ENCODE measurements around the gene TNRC6A.
A peak's percentile ranks its signal among the peaks of the same experiment; 100 is the strongest.
"Not testable (repeated sequence)": the region's sequence is repeated elsewhere in the genome, so short reads cannot be mapped to it uniquely, and the experiment has no call there.

Gene TNRC6A

GRCh38 chr16:24737391-24737871 is 8.0 kb downstream of the TNRC6A start:
- TF ChIP-seq CTCF (IDR thresholded peaks at IDR 0.05; ENCODE audit: low read depth, low read length, missing control alignments): no peak
- peak; percentile 13 for DNase-seq
- in situ Hi-C loops (cut with HindIII; ENCODE audit: low pct_ligation_motif_present, low sequenced_read_pairs): no loop called here
- H3K36me3 ChIP-seq (replicated peaks): no peaks in the 10 kb centered on the region
- H3K27me3 ChIP-seq (replicated peaks): no peaks in the 10 kb centered on the region
- peak overlapping the region; percentile 29 for H3K27ac ChIP-seq
- no peak overlapping the region for H3K4me3 ChIP-seq (ENCODE audit: low read depth, low read length)

GRCh38 chr16:24737916-24738594 is 8.6 kb downstream of the TNRC6A start:
- DNase-seq: no peak
- H3K27me3 ChIP-seq (replicated peaks): no peaks in the 10 kb centered on the region
- TF ChIP-seq CTCF (IDR thresholded peaks at IDR 0.05; ENCODE audit: low read depth, low read length, missing control alignments): no peak
- in situ Hi-C loops (cut with HindIII; ENCODE audit: low pct_ligation_motif_present, low sequenced_read_pairs): no loop called here
- H3K36me3 ChIP-seq (replicated peaks): no peaks in the 10 kb centered on the region
- H3K27ac ChIP-seq: peak overlapping the region; percentile 29
- H3K4me3 ChIP-seq (ENCODE audit: low read depth, low read length): no peak overlapping the region

GRCh38 chr16:24738895-24739294 is 9.4 kb downstream of the TNRC6A start:
- no peaks in the 10 kb centered on the region for H3K36me3 ChIP-seq (replicated peaks)
- H3K4me3 ChIP-seq (ENCODE audit: low read depth, low read length): no peak overlapping the region
- no peak for DNase-seq
- in situ Hi-C loops (cut with HindIII; ENCODE audit: low pct_ligation_motif_present, low sequenced_read_pairs): no loop called here
- no peak overlapping the region for H3K27ac ChIP-seq
- H3K27me3 ChIP-seq (replicated peaks): no peaks in the 10 kb centered on the region
- no peak for TF ChIP-seq CTCF (IDR thresholded peaks at IDR 0.05; ENCODE audit: low read depth, low read length, missing control alignments)

GRCh38 chr16:24741862-24742261 is 12.4 kb downstream of the TNRC6A start:
- H3K27me3 ChIP-seq (replicated peaks): no peaks in the 10 kb centered on the region
- H3K4me3 ChIP-seq (ENCODE audit: low read depth, low read length): no peak overlapping the region
- H3K27ac ChIP-seq: no peak overlapping the region
- no peaks in the 10 kb centered on the region for H3K36me3 ChIP-seq (replicated peaks)
- TF ChIP-seq CTCF (IDR thresholded peaks at IDR 0.05; ENCODE audit: low read depth, low read length, missing control alignments): no peak
- DNase-seq: no peak
- in situ Hi-C loops (cut with HindIII; ENCODE audit: low pct_ligation_motif_present, low sequenced_read_pairs): no loop called here

GRCh38 chr16:24742610-24743009 is 13.2 kb downstream of the TNRC6A start:
- H3K27me3 ChIP-seq (replicated peaks); H3K4me3 ChIP-seq (ENCODE audit: low read depth, low read length); in situ Hi-C loops (cut with HindIII; ENCODE audit: low pct_ligation_motif_present, low sequenced_read_pairs); H3K27ac ChIP-seq; H3K36me3 ChIP-seq (replicated peaks); DNase-seq: not testable (repeated sequence)

GRCh38 chr16:24745391-24745790 is 15.9 kb downstream of the TNRC6A start:
- TF ChIP-seq CTCF (IDR thresholded peaks at IDR 0.05; ENCODE audit: low read depth, low read length, missing control alignments): no peak
- Histone ChIP-seq H3K4me3 (ENCODE audit: low read depth, low read length) (no peak overlapping the region), H3K27ac (no peak overlapping the region), H3K27me3 (replicated peaks) (no peaks in the 10 kb centered on the region), H3K36me3 (replicated peaks) (no peaks in the 10 kb centered on the region)
- in situ Hi-C loops (cut with HindIII; ENCODE audit: low pct_ligation_motif_present, low sequenced_read_pairs): no loop called here
- no peak for DNase-seq

All from brain microvascular endothelial cell (primary cell).